ENCODE data around the gene DDB1. TPM values are rescaled to one million over a fixed set of nuclear protein-coding genes. Genes with fewer than 3 reads are reported as not detected.

DDB1 gene
- total and polyA plus RNA-seq, 9 of the 15 experiments (the other 6 are each of a cell fraction or from before 2014, with no cell fraction given), result 172 to 361 (median 266) TPM

DNA sequence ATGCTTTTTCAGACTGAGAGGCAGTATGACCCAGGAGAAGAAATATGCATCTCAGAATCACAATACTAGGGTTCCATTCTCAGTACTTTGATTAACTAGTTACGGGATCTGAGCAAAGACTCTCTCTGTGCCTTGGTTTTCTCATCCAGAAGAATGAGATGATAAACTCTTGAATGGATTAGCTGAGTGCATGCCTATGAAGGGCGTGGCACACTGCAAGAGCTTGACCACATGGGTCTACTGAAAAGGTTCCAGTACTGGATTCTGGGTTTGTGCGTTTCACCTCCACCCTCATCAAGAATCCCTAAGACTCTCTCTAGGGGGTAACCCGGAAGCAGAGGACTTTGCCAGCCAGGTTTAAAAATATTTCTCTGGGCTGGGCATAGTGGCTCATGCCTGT, 66.3 kb downstream of the DDB1 start:
- Histone ChIP-seq H3K9me1 (ENCODE audit: control insufficient read depth, insufficient read depth, low read length) (no peaks in the 10 kb centered on the region), H3K4me2 (ENCODE audit: insufficient read depth, low read length) (peak overlapping the region; percentile 55; the same call in 1 of the 2 replicates), H3K27me3 (ENCODE audit: control insufficient read depth in 2 of 2, insufficient read depth in 2 of 2, low read length in 2 of 2) (no peaks in the 10 kb centered on the region), H3K9ac (ENCODE audit: insufficient read depth in 1 of 2, low read depth in 2 of 2, low read length in 2 of 2) (no peak overlapping the region), H4K20me1 (replicated peaks; ENCODE audit: control insufficient read depth, insufficient read depth, low read length) (no peaks in the 10 kb centered on the region), H2AFZ (ENCODE audit: low read depth, low read length) (peak overlapping the region; percentile 93), H3K4me3 (no peak overlapping the region), H3K4me1 (replicated peaks in 1 of 2; ENCODE audit: control insufficient read depth in 2 of 2, insufficient read depth in 2 of 2, low read length in 2 of 2) (peaks cover 15 to 30% of the 10 kb centered on the region in 2 experiments; a peak in 4 of 5 replicates), H3K79me2 (ENCODE audit: control insufficient read depth, insufficient read depth, low read length) (no peaks in the 10 kb centered on the region), H3K36me3 (ENCODE audit: control insufficient read depth, insufficient read depth, low read length) (no peaks in the 10 kb centered on the region), H3K27ac (ENCODE audit: extremely low read depth, low read depth, low read length) (no peak overlapping the region), H3K9me3 (replicated peaks; ENCODE audit: control insufficient read depth, insufficient read depth, low read depth, low read length) (no peaks in the 10 kb centered on the region)
- ChIA-PET POLR2A (interaction anchor here (1.0 to 1.1 kb wide), 4 partner anchors 8 to 119 kb away, joined by 3 to 5 read pairs (median 4); no protein-coding TSS in a partner anchor), CTCF (ENCODE audit: low intra/inter-chr PET ratio) (no interaction called here)
- FAIRE-seq, result peak; percentile 86
- in situ Hi-C loops (cut with MboI) (no loop called here), intact Hi-C loops (cut with micrococcal nuclease) (no loop called here)
- WGBS (ENCODE audit: insufficient coverage, low coverage, missing lambda C conversion rate), result 9% methylated on average over 4 of the region's 4 CpGs
- BruUV-seq (replicated peaks), result no TSS peak
- peak; percentile 88 for ATAC-seq
- peak; percentile 64 to 74 (median 68) for DNase-seq (ENCODE audit: extremely low read depth in 1 of 4, low spot score in 3 of 4)
- no peak for TF ChIP-seq FOXJ3 (CRISPR knock-in tag; IDR thresholded peaks at IDR 0.05)
- TF ChIP-seq KDM1A (IDR thresholded peaks at IDR 0.05), result peak; percentile 64 to 77; a peak in 2 of 4 replicates
- TF ChIP-seq, protein P1, sequence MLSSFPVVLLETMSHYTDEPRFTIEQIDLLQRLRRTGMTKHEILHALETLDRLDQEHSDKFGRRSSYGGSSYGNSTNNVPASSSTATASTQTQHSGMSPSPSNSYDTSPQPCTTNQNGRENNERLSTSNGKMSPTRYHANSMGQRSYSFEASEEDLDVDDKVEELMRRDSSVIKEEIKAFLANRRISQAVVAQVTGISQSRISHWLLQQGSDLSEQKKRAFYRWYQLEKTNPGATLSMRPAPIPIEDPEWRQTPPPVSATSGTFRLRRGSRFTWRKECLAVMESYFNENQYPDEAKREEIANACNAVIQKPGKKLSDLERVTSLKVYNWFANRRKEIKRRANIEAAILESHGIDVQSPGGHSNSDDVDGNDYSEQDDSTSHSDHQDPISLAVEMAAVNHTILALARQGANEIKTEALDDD (IDR thresholded peaks at IDR 0.05), result peak; percentile 48; the same call in 1 of the 2 replicates
- peak; percentile 77 for TF ChIP-seq TEAD4 (IDR thresholded peaks at IDR 0.05; ENCODE audit: low read length)
- no peak for TF ChIP-seq TEAD4 (CRISPR knock-in tag; IDR thresholded peaks at IDR 0.05; ENCODE audit: borderline replicate concordance)
- 0 out of 2 replicates have a peak, but pooled peaks have one; percentile 5 for TF ChIP-seq TAL1 (IDR thresholded peaks at IDR 0.05)
- TF ChIP-seq HNRNPH1 (optimal IDR thresholded peaks at IDR 0.05; ENCODE audit: low read depth, low read length), result no peak
- peak; percentile 52; the same call in 1 of the 2 replicates for TF ChIP-seq CTBP1 (IDR thresholded peaks at IDR 0.05; ENCODE audit: borderline replicate concordance)
- no peak for TF ChIP-seq SIN3A (IDR thresholded peaks at IDR 0.05; ENCODE audit: borderline replicate concordance in 2 of 2, control insufficient read depth in 1 of 2, low read depth in 2 of 2, low read length in 2 of 2)
- TF ChIP-seq, protein P2, sequence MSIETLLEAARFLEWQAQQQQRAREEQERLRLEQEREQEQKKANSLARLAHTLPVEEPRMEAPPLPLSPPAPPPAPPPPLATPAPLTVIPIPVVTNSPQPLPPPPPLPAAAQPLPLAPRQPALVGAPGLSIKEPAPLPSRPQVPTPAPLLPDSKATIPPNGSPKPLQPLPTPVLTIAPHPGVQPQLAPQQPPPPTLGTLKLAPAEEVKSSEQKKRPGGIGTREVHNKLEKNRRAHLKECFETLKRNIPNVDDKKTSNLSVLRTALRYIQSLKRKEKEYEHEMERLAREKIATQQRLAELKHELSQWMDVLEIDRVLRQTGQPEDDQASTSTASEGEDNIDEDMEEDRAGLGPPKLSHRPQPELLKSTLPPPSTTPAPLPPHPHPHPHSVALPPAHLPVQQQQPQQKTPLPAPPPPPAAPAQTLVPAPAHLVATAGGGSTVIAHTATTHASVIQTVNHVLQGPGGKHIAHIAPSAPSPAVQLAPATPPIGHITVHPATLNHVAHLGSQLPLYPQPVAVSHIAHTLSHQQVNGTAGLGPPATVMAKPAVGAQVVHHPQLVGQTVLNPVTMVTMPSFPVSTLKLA (conservative IDR thresholded peaks at IDR 0.05), result peak in 1 of 2 experiments; percentile 34; a peak in 1 of 4 replicates
- TF ChIP-seq ZNF584 (CRISPR knock-in tag; IDR thresholded peaks at IDR 0.05; ENCODE audit: low read depth), result no peak
- TF ChIP-seq, protein P3, sequence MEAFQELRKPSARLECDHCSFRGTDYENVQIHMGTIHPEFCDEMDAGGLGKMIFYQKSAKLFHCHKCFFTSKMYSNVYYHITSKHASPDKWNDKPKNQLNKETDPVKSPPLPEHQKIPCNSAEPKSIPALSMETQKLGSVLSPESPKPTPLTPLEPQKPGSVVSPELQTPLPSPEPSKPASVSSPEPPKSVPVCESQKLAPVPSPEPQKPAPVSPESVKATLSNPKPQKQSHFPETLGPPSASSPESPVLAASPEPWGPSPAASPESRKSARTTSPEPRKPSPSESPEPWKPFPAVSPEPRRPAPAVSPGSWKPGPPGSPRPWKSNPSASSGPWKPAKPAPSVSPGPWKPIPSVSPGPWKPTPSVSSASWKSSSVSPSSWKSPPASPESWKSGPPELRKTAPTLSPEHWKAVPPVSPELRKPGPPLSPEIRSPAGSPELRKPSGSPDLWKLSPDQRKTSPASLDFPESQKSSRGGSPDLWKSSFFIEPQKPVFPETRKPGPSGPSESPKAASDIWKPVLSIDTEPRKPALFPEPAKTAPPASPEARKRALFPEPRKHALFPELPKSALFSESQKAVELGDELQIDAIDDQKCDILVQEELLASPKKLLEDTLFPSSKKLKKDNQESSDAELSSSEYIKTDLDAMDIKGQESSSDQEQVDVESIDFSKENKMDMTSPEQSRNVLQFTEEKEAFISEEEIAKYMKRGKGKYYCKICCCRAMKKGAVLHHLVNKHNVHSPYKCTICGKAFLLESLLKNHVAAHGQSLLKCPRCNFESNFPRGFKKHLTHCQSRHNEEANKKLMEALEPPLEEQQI (IDR thresholded peaks at IDR 0.05), result no peak
- TF ChIP-seq HNRNPK (IDR thresholded peaks at IDR 0.05; ENCODE audit: low read depth, low read length, poor library complexity, severe bottlenecking), result no peak
- 0 out of 2 replicates have a peak, but pooled peaks have one; percentile 32 for TF ChIP-seq MYC (IDR thresholded peaks at IDR 0.05; ENCODE audit: low read depth, low read length)
- TF ChIP-seq MYC (CRISPR knock-in tag; IDR thresholded peaks at IDR 0.05; ENCODE audit: borderline replicate concordance, low read depth), result no peak
- TF ChIP-seq SMARCA4 (IDR thresholded peaks at IDR 0.05), result 0 out of 2 replicates have a peak, but pooled peaks have one; percentile 22
- no peak for TF ChIP-seq ZFPM2 (CRISPR knock-in tag; IDR thresholded peaks at IDR 0.05)
- TF ChIP-seq BDP1 (IDR thresholded peaks at IDR 0.05; ENCODE audit: insufficient read depth, insufficient read length), result no peak
- no peak for TF ChIP-seq CBX5 (IDR thresholded peaks at IDR 0.05; ENCODE audit: borderline replicate concordance, low read depth)
